ENCODE data around the gene B9D1. TPM values are rescaled to one million over a fixed set of nuclear protein-coding genes. Genes with fewer than 3 reads are reported as not detected.

B9D1 gene
- total and polyA plus RNA-seq, 2 of the 13 experiments (the other 11 are each of a cell fraction or from before 2014, with no cell fraction given): 27.7 to 31.1 TPM

GRCh38 chr17:19361944-19362276 lies 613 bp downstream of the B9D1 start (continued):
- TF ChIP-seq ZNF557 (CRISPR knock-in tag; IDR thresholded peaks at IDR 0.05): 0 out of 2 replicates have a peak, but pooled peaks have one; percentile 57
- TF ChIP-seq ARNT (IDR thresholded peaks at IDR 0.05): no peak

GRCh38 chr17:19361326-19361725 lies 1.2 kb downstream of the B9D1 start:
- CTCF ChIA-PET (ENCODE audit: low intra/inter-chr PET ratio, low total read pairs): no interaction called here

DNA sequence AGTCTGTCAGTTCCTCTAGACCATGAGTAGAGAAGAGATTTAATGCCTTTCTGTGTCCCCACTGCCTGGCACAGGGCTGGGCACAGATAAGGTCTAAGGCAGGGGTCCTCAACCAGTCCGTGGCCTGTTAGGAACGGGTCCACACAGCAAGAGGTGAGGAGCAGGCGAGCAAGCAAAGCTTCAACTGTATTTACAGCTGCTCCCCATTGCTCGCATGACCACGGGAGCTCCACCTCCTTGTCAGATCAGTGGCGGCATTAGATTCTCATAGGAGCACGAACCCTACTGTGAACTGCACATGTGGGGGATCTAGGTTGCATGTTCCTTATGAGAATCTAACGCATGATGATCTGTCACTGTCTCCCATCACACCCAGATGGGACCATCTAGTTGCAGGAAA lies 1.8 kb downstream of the B9D1 start:
- in situ Hi-C loops (cut with HindIII; ENCODE audit: extremely low pct_ligation_motif_present, low pct_unique_long_range_greater_than_20kb) (loop anchor here (5.0 to 10.0 kb wide), 2 partner anchors 87 to 404 kb away; no protein-coding TSS in a partner anchor), intact Hi-C loops (cut with micrococcal nuclease; ENCODE audit: unreplicated experiment) (no loop called here)
- ATAC-seq (no peak), FAIRE-seq (no peak), DNase-seq (ENCODE audit: low spot score) (no peak)
- H3K36me3 ChIP-seq (replicated peaks in 1 of 2; ENCODE audit: control insufficient read depth in 1 of 2, insufficient read depth in 2 of 2, low read length in 2 of 2): peaks cover 8 to 16% of the 10 kb centered on the region in 2 experiments; a peak in 4 of 5 replicates
- TF ChIP-seq ZNF3 (CRISPR knock-in tag; IDR thresholded peaks at IDR 0.05) (no peak), AFF4 (CRISPR knock-in tag; IDR thresholded peaks at IDR 0.05) (no peak), CHCHD3 (CRISPR knock-in tag; IDR thresholded peaks at IDR 0.05) (no peak)
- no peak overlapping the region for H3K9ac ChIP-seq (ENCODE audit: insufficient read depth, low read depth, low read length)
- POLR2A ChIA-PET: interaction anchor here (2.7 to 4.3 kb wide), 3 partner anchors 17 to 23 kb away, joined by 12 to 42 read pairs (median 39); partner anchors contain the start of gene MAPK7
- H3K9me3 ChIP-seq (ENCODE audit: low read length): no peaks in the 10 kb centered on the region
- H2AFZ ChIP-seq (ENCODE audit: low read length): no peak overlapping the region
- whole genome bisulfite sequencing (ENCODE audit: low lambda C conversion rate): 89% methylated on average over 5 of the region's 8 CpGs
- CTCF ChIA-PET (ENCODE audit: low intra/inter-chr PET ratio, low total read pairs): no interaction called here
- no peak overlapping the region for H3K4me2 ChIP-seq (ENCODE audit: low read depth, low read length)
- peaks cover 7% of the 10 kb centered on the region for H3K79me2 ChIP-seq (ENCODE audit: insufficient read depth, low read length)
- no peak overlapping the region for H3K27ac ChIP-seq (ENCODE audit: extremely low read length, insufficient read depth, low read length)
- no peaks in the 10 kb centered on the region for H4K20me1 ChIP-seq (ENCODE audit: insufficient read depth, low read length)
- no TSS peak for BruUV-seq (replicated peaks)
- no peak overlapping the region for H3K4me3 ChIP-seq (replicated peaks in 1 of 3; ENCODE audit: insufficient read depth in 1 of 3, low read depth in 2 of 3, low read length in 3 of 3)
- H3K27me3 ChIP-seq (ENCODE audit: control insufficient read depth in 1 of 2, insufficient read depth in 2 of 2, low read length in 2 of 2): no peaks in the 10 kb centered on the region
- H3K4me1 ChIP-seq (ENCODE audit: insufficient read depth, low read length): peaks cover 40% of the 10 kb centered on the region

More at GRCh38 chr17:19361326-19361725, 1.2 kb downstream of the B9D1 start:
- no TSS peak for BruUV-seq (replicated peaks)
- intact Hi-C loops (cut with micrococcal nuclease; ENCODE audit: unreplicated experiment) (no loop called here), in situ Hi-C loops (cut with HindIII; ENCODE audit: extremely low pct_ligation_motif_present, low pct_unique_long_range_greater_than_20kb) (loop anchor here (5.0 to 10.0 kb wide), 2 partner anchors 86 to 403 kb away; no protein-coding TSS in a partner anchor)
- TF ChIP-seq LCORL (IDR thresholded peaks at IDR 0.05) (no peak), LCORL (CRISPR knock-in tag; IDR thresholded peaks at IDR 0.05) (0 out of 2 replicates have a peak, but pooled peaks have one; percentile 15), NFE2L2 (IDR thresholded peaks at IDR 0.05; ENCODE audit: low read length) (no peak), BCL6 (CRISPR knock-in tag; IDR thresholded peaks at IDR 0.05) (no peak)
- no peaks in the 10 kb centered on the region for H3K9me3 ChIP-seq (ENCODE audit: low read length)
- DNase-seq (ENCODE audit: low spot score) (no peak), ATAC-seq (no peak), FAIRE-seq (no peak)
- peak overlapping the region in 2 of 3 experiments; percentile 37 to 74 for H3K4me3 ChIP-seq (replicated peaks in 1 of 3; ENCODE audit: insufficient read depth in 1 of 3, low read depth in 2 of 3, low read length in 3 of 3)
- H3K79me2 ChIP-seq (ENCODE audit: insufficient read depth, low read length): peaks cover 7% of the 10 kb centered on the region
- peak overlapping the region; percentile 100 for H3K4me2 ChIP-seq (ENCODE audit: low read depth, low read length)
- peaks cover 46% of the 10 kb centered on the region for H3K4me1 ChIP-seq (ENCODE audit: insufficient read depth, low read length)
- POLR2A ChIA-PET: interaction anchor here (2.7 to 2.9 kb wide), 2 partner anchors 16 to 23 kb away, joined by 39 to 42 read pairs; partner anchors contain the start of gene MAPK7
- H4K20me1 ChIP-seq (ENCODE audit: insufficient read depth, low read length): no peaks in the 10 kb centered on the region
- H3K27ac ChIP-seq (ENCODE audit: extremely low read length, insufficient read depth, low read length): no peak overlapping the region
- 85% methylated on average over 6 of the region's 6 CpGs for WGBS (ENCODE audit: low lambda C conversion rate)
- peaks cover 8 to 14% of the 10 kb centered on the region in 2 experiments; a peak in 4 of 5 replicates for H3K36me3 ChIP-seq (replicated peaks in 1 of 2; ENCODE audit: control insufficient read depth in 1 of 2, insufficient read depth in 2 of 2, low read length in 2 of 2)
- H2AFZ ChIP-seq (ENCODE audit: low read length): no peak overlapping the region
- peak overlapping the region; percentile 84 for H3K9ac ChIP-seq (ENCODE audit: insufficient read depth, low read depth, low read length)
- H3K27me3 ChIP-seq (ENCODE audit: control insufficient read depth in 1 of 2, insufficient read depth in 2 of 2, low read length in 2 of 2): no peaks in the 10 kb centered on the region
